Stimulated activated CD8-positive, alpha-beta memory T cell treated with anti-CD3 and anti-CD28 coated beads, Interleukin-2, amount 100 ng/mL, for 48 hours (primary cell): ENCODE results near the gene STX8.
"Not testable (repeated sequence)": the region's sequence is repeated elsewhere in the genome, so short reads cannot be mapped to it uniquely, and the experiment has no call there.

Experiments used
- DNase-seq, 2 donors: peaks; one replicate each; pipeline ENCODE4 v3.0.0-alpha.2; 2020; ENCODE audit warnings: low read depth in 2 of 2

Gene STX8

DNA sequence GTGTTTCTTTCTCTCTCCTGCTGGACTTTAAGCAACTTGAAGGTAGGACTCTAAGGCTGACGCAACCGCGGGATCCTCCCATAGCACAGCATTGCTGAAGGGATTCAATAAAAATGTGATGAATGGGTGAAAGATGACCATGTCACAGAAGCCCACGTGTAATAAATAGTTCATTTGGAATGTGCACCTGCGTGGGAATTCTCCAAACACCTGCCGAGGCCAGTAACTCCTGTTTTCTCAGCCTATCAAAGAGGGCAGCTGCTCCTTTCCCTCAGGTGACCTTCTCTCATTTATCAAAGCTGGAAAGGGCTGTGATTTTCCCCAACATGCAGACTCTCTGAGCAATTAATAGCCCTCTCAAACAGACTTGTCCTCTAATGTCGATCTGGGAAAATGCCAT, 235.7 kb downstream of the STX8 start:
- no peak for DNase-seq

DNA sequence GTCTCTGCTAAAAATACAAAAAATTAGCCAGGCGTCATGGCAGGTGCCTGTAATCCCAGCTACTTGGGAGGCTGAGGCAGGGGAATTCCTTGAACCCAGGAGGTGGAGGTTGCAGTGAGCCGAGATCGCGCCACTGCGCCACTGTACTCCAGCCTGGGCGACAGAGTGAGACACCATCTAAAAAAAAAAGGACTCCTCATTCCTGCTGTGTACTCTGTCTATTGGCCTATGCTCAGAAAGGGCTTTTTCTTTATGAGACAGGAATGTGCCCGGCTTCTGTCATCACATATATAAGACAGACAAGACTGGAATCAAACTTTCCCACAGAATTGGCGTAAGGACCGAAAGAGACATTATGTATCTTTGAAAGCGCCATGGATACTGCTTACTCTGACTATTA, 236.1 kb downstream of the STX8 start:
- not testable (repeated sequence) for DNase-seq

DNA sequence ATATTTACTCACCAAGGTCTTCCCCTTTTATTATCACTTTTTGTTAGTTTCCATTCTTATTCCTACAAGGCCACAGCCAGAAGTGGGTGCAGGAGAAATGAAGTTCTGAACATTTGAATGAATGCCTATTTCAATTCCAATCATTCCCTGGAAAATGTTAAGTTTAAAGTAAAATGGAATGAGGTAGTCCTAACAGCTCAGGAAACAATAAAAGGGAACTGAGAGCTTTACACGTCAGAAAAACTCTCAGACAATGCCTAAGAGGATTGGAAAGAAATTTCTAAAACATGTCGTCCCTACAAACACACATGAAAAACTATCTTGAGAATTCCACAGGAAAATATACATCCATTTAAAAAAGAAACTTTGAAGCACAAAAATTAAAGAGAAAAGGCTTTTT, 238.8 kb downstream of the STX8 start:
- no peak for DNase-seq

DNA sequence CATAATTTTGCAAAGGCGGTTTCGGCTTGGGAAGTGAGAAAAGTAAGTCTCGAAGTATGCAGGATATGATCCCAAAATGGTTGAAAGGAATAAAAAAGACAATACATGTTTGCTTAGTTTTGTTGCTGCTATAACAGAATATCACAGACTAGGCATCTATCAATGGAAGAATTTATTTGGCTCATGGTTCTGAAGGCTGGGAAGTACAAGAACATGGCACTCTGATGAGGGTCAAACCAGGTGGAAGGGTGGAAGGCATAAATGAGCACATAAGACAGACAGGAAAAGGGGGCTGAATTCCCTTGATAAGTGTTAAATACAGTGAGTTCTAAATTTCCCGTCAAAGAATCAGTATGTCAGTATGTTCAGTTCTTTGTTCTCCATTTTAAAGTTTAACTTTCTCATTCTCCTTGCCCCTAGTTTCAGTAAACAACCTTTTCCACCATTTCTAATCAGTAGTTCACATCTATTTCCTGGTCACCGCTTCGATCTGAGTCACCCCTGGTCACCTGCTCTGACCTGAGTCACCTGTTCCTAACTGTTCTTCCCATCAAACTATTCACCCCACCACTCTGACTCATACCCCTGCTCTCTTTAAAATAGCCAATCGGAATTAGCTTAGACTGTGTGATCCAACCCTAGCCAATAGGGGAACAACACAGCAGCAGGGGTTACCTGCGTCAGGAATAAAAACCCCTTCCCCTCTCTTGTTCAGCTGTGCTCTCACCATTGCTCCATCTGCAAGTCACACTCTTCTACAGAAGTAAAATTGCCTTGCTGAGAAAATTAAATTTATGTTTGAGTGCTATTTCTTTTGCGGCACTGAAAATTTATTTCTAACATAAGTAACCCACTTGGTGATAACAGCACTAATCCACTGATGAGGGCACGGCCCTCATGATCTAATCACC, 240.8 kb downstream of the STX8 start:
- no peak for DNase-seq

DNA sequence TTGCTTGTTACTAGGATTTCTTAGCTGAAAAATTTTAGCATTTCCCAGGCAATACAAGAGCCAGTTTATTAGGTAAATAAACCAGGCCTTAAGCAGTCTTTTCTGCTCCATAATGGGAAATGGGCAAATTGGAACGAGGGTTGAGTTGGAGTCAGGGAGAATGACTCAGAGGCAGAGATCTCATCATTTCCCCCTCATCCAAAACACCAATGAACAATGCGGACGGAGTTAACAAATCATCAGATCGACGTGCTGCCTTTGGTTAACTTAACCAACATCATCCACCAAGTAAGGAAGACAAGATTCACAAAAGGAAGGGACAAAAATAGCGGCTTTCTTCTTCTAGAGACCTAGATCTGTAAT, 243.5 kb downstream of the STX8 start:
- no peak for DNase-seq

DNA sequence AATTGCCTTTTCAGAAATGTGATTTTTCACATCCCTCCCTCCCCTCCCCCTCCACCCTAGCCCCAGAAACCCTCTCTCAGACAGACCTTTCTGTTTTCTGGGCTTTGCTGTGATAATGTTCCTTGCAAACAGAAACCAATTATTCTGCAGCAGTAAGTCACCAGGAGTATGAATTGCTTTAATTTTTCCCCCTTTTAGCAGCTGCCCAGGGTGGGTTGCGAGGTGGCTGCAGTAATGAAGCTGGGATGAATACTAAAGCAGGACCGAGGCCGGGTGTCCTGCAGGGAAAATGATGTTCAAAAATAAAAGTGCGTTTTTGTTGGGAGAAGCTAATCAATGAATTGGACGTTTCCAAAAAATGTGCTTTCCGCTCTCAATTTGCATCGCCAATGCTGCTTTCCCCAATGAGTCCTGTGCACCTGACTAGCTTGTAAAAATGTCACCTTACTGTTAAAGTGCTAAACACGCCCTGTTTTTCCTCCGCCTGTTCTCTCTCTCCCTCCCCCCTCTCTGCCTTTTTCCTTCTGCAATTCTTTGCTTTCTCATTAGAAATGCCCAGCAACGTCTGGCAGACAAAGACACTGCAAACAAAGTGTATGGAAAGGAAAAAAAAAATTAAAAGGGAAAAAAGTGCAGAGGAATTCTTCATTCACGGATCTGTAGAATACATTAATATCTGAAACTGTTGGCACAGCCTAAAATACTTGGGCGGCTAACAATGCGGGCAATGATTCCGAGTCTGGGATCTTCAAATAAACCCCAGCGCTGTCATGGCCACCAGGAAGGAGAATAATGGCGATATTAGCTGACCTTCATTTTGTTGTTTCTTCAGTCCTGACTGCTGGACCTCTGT, 244.1 kb downstream of the STX8 start:
- DNase-seq = no peak

DNA sequence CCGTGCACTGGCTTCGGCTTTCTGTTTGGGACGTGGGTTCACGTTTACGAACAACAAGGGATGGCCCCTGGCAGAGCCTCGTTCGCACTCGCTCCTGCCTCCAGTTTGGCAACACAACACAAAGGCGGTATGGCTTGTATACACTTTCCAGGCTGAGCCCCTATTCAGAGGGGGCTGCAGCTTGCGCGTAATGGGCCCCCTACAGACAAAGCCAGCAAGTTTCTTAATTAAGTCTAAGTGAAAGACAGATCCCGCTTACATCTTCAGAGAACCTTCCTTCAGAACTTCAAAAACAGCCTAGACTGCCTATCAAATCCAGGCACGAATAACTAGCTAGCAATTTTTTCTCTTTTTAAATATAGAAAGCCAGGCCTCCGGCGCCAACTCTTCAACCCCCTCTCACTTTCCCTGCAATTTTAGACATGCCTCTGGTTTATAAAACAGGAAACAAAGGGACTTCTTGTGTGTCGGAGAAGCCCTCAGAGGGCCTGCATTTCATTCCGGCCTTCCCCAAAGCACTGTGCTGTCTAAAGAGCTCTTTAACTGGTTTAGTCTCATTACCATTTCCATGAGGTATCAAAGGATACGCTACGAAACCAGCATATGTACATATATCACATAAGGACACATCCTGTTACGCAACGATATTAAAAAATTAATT, 244.9 kb downstream of the STX8 start:
- no peak for DNase-seq

DNA sequence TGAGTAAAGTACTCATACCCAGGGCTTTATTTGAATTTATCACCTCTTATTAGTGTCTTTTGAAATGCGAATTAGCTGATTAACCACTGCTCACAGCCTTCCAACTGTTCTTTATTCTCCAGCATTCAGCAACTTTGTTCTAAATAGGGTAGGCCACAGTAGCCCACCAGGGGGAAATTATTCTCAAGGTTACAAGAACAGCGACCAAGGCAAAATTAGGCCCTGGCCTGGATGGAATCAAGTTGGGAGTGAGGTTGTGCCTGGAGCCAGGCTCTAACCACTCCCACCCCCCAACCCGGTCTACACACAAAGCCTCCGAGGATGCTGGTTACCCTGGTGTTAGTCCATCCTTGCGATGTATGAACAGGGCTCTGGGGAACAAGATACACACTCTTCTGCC, 245.5 kb downstream of the STX8 start:
- DNase-seq = no peak

DNA sequence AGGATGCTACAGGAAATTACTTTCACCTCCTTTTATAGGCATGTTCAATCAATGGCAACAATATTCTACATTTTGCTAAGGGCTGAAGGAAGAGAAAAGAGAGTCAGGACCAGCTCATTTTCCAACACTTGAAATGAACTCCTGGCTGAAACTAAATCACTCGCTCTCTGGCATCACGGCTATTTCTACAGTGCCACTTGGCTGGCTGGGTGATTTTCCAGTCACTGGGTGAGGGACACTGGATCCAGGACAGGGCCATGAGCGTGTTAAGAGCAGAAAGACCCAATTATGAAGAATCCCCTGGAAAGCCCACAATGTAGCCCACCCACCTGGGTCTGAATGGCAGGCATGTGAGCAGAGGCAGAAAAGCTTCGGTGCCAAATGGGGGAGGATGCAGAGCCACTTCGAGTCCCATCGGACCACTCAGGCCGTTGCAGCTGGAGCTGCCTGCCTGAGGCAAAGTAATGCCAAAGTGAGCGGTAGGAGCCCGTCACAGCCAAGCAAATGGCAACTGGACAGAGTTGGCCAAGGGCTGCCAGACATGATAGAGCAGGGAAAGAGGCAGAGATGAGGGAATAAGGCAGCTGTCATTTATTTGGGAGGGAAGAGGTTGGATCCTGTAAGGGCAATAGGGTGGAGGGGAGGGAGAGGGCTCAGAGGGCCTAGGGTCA, 246.2 kb downstream of the STX8 start:
- DNase-seq = no peak

DNA sequence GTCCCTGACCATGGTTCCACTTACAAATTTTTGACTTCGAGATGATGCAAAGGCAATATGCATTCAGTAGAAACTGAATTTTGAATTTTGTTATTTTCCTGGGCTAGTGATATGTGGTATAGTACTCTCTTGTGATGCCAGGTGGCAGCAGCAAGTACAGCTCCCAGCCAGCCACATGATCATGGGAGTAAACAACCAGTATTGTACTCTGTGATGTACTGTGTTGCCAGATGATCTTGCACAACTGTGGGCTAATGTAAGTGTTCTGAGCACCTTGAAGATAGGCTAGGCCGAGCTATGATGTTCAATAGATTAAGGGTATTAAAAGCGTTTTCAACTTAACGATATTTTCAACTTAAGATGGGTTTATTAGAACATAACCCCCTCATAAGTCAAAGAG, 250.8 kb downstream of the STX8 start:
- no peak for DNase-seq

DNA sequence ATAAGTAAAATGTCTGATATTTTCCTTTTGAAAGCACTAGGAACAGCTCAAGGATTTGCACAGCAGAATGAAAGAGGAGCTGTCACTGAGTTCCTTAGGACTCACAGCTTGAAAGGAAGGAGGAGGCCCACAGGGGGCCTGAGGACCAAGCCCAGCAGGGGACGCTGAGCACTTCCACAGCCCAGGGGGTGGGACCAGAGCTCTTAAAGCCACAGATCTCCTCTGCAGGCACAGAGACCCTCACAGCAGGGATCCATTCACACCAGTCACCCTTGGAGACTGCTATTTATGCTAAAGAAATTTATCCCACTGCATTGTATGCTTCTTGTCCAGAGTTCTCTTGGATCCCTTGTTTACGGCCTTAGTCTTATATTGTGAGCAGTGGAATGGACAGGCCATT, 253.3 kb downstream of the STX8 start:
- DNase-seq = no peak

DNA sequence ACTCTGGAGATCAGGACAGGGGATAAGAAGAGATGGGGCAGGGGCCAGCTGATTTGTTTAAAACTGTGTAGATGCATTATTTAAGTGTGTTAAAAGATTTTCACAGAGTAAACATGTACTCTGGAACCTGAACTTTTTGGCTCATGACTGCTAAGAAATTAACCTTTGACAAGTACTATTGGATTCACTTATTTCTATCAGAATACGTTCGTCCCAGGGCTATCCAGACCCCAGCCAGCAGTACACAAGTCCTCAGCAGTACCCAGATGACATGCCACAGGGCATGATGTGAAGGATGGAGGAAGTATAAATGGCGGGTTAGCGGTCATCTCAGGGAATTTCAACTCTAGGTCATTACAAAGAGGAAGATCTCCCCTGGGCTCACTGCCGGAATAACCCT, 253.7 kb downstream of the STX8 start:
- DNase-seq = no peak

DNA sequence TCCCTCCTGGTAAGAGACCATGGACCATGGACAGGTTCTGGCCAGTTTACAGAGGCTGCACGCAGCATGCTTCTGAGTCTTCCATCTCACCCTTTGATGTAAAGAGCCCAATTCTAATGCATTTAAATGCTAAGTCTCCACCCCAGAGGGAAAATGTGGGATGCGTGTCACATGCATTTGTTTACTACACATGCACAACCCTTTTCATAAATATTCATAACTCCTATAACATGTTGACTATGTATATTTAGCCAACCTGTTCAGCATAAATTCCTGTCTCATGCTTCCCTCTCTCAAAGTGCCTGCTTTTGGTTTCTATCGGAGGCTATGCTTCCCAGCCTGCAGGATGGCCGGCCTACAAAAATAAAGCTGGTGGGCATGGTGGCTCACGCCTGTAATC, 260.3 kb downstream of the STX8 start:
- no peak for DNase-seq

DNA sequence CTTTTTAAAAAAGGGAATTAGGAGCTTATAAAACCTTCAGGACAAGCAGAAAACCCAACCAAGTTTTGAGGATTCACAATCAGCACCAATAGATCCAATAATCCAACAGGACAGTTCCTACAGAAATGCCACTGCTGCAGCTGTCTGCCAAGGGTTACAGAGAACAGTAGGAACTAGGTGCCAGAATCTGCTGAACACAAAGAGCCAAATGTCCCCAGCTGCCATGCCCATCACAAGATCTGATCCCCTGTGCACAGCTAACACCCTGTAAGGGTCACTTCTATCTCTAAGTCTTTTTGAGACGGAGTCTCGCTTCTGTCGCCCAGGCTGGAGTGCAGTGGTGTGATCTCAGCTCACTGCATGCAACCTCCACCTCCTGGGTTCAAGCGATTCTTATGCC, 262.3 kb downstream of the STX8 start:
- no peak for DNase-seq

DNA sequence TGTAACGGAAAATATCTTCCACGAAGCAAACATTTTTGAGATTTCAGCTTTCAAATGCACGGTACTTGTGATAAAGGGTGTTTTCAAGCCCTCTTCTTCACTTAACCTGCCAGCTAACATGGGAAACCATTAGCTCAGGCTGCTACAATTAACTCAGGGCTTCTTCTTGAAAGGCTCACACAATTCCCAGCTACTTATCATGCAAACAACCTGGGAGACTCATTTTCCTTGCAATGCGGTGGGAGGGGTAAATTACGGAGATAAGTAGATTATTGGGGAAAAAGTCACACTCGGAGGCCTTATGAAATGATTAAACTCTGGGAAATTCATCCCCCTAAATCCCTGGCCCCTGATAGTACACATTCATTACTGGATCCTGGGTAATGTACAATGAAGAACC, 266.4 kb downstream of the STX8 start:
- no peak for DNase-seq

DNA sequence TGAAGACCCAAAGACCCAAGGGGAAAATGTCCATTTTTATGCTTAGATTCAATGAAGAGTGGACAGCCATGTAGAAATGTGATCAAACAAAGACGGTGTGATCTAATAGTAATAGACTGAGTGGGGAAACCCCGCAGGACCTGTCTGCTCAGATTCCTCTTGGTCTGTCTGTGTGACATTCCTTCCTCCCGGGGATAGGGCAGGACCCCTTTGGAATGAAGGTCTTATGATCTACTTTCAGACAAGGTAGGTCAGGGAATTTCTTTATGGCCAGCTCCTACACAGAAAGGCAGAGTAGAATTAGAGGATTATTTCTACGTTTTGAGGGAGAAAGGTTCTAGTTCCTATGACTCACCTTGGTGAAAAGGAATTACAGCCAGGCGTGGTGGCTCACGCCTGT, 267.6 kb downstream of the STX8 start:
- DNase-seq = no peak

DNA sequence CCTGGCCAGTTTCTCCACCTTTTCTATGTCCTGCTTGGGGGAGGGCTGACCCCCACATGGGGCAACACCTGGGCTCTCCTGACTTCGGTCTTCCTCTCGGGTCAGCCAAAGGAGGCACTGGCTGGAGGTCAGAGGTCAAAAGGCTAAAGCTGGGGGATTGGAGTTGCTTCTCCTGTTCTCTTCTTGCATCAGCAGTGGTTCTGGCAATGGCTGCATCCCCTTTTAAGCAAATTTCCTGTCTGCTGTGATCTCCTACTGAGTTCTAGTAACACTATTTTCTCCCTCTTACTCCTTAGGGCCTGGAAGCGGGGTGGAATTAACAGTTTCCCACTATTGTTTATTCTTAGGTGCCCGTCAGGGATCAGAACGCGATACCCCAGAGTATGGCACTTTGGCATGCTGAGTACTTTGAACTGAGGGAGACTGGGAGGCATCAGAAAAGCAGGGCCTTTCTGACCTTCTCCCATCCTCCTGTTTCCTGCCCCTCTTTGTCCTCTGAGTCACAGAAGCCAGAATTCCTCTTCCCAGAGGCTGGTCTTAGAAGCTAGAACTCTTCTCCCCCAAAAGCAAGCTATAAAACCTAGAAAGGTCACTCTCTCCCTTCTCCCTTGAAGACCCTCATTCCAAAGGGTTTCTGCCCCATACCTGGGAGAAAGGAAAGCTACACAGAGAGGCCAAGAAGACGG, 268.2 kb downstream of the STX8 start:
- DNase-seq = no peak

DNA sequence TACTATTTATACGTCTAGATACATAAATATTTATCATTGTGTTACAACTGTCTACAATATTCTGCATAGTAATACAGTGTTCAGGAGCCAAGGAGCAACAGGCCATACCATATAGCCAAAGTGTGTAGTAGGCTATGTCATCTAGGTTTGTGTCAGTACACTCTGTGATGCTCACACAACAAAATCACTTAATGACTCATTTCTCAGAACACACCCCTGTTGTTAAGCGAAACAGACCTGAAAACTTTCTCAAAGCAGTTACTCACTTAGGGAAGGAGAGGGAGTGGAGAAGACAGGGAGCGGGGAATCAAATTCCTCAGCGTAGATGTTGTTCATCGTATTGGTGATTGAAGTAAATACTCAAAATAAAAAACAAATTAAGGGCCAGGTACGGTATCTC, 269.5 kb downstream of the STX8 start:
- no peak for DNase-seq

DNA sequence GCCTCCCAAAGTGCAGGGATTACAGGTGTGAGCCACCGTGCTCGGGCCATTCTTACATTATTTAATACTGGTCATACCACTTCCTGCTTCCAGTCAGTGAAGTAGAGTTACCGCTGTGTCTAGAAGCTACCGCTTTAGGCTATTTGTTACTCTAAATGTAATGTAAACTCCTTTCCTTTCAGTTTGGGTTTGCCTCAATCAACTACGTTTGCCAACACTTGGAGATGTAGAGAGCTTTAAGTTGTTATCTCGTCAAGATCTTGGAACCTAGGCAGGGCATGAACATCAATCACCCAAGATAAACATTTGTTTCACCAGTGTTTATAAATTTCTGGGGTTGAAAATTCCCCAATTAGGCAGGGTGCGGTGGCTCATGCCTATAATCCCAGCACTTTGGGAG, 275.9 kb downstream of the STX8 start:
- DNase-seq = no peak

DNA sequence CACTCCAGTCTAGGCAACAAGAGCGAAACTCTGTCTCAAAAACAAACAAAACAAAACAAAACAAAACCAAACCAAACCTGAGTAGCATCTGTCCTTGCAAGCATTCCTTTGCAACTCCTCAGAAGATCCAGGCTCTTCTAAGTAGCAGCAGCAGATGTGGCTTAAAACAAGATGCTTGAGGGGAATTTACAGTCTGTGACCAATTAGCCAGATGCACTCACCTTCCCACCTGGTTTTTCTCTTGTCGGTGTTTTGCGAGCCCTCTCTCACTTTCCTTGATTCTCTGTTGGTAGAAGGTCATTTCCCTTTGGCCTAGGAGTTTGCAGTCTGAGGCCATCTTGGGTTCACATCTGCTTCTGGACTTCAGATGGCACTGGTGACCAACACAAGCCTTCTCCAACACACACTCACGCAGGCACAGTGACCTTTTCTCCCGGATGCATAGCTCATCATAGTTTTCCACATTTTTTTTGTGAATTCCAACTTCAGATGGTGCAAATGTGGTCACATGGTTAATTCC, 276.8 kb downstream of the STX8 start:
- DNase-seq = no peak

DNA sequence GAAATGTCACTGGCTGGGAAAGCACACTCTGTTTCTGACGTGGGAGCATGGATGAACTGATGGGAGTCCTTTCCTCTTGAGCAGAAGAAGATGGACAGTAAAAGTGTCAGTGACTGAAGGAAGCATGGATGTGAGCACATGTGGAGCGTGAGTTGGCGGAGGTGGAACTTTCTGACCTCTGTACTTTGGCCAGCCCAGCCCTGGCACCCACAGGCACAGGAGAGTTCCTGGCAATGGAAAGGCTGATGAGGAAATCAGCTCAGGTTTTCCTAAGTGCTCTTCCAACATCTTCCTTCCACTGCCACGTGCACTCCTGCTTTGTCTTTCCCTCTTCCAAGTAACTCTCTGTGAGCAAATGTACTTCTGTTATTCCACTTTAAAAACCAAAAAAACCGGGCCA, 277.5 kb downstream of the STX8 start:
- no peak for DNase-seq
